GM13976 (cell line): ENCODE results near the gene PPP1R14C.

Experiments used
- DNase-seq: peaks from one replicate; pipeline ENCODE4 v3.0.0; 2012; ENCODE audit warnings: low spot score
- in situ Hi-C: fragments of 300-500 bp; cut with MboI; formaldehyde crosslinking; loops from one replicate; pipeline ENCODE4 v1.12.0; 2022; ENCODE audit warnings: low sequenced_read_pairs, mixed read lengths, inconsistent platforms; ENCODE audit not compliant: unreplicated experiment
- TF ChIP-seq, protein P1 (sequence below): IDR thresholded peaks from 2 replicates; pipeline ENCODE4 v1.5.1; 2012; ENCODE audit warnings: borderline replicate concordance, mild to moderate bottlenecking; ENCODE audit not compliant: insufficient read depth; ENCODE audit errors: extremely low read depth, missing control alignments, control extremely low read depth

Gene PPP1R14C

DNA sequence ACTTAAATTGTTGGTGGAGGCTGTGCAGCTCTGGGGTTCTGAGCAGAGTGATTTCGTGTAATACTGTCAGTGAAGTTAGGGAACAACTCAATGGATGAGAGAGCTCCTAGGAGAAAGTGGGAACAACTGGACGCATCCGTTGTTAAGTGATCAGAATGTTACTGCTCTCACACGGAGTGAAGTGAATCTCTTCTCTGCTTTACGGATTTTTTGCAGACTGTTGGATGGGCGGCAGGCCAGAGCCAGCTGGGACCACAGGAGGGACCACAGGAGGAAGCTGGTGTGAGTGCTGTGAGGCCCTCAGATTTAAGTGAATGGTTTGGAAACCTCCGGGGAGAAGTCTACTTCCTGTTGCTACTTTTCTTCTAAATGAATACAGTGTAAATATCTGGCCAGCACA, 23.7 kb upstream of the PPP1R14C start:
- DNase-seq = no peak
- in situ Hi-C loops = no loop called here
- TF ChIP-seq, protein P1, sequence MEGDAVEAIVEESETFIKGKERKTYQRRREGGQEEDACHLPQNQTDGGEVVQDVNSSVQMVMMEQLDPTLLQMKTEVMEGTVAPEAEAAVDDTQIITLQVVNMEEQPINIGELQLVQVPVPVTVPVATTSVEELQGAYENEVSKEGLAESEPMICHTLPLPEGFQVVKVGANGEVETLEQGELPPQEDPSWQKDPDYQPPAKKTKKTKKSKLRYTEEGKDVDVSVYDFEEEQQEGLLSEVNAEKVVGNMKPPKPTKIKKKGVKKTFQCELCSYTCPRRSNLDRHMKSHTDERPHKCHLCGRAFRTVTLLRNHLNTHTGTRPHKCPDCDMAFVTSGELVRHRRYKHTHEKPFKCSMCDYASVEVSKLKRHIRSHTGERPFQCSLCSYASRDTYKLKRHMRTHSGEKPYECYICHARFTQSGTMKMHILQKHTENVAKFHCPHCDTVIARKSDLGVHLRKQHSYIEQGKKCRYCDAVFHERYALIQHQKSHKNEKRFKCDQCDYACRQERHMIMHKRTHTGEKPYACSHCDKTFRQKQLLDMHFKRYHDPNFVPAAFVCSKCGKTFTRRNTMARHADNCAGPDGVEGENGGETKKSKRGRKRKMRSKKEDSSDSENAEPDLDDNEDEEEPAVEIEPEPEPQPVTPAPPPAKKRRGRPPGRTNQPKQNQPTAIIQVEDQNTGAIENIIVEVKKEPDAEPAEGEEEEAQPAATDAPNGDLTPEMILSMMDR = no peak

DNA sequence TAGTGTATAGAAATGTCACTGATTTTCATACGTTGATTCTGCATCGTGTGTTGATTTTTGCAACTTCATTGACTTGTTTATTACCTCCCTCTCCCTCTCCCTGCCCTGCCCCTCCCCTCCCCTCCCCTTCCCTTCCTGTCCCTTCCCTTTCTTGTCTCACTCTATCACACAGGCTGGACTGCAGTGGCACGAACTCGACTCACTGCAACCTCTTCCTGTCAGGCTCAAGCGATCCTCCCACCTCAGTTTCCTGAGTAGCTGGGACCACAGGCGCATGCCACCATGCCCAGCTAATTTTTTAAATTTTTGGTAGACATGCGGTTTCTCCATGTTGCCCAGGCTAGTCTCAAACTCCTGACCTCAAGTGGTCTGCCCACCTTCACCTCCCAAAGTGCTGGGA, 19.2 kb upstream of the PPP1R14C start:
- no peak for DNase-seq
- TF ChIP-seq, protein P1 = no peak
- in situ Hi-C loops = no loop called here

DNA sequence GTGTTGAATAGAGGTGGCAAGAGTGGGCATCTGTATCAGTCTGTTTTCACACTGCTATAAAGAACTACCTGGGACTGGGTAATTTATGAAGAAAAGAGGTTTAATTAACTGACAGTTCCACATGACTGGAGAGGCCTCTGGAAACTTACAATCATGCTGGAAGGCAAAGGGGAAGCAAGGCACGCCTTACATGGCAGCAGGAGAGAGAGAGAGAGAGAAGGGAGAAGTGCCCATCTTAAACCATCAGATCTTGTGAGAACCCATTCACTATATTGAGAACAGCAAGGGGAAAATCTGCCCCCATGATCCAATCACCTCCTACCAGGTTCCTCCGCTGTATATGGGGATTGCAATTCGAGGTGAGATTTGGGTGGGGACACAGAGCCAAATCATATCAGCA, 18.6 kb upstream of the PPP1R14C start:
- TF ChIP-seq, protein P1 = no peak
- in situ Hi-C loops = no loop called here
- DNase-seq = no peak

GRCh38 chr6:150126641-150127291, 16.1 kb upstream of the PPP1R14C start:
- TF ChIP-seq, protein P1 = no peak

DNA sequence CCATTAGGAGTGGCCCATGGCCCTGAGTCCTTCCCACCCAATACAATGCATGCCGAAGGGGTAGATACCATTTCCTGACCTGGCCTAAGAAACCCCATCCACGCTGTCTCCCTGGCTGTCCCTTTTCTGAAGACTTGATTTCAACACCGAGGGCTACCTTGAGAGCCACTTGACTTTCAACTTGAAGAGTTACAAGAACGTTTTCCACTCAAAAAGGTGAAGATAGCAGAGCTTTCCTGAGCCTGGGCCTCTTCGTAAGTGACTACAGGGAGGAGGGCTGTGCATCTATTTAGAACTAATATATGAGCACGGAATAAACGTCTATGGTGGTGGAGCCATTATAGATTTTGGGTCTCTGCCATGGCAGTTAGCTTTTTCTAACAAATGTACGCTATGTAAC, 14.4 kb upstream of the PPP1R14C start:
- DNase-seq = no peak
- in situ Hi-C loops = no loop called here
- TF ChIP-seq, protein P1 = no peak

More at GRCh38 chr6:150126641-150127291, 16.1 kb upstream of the PPP1R14C start:
- in situ Hi-C loops = no loop called here
- DNase-seq = no peak

DNA sequence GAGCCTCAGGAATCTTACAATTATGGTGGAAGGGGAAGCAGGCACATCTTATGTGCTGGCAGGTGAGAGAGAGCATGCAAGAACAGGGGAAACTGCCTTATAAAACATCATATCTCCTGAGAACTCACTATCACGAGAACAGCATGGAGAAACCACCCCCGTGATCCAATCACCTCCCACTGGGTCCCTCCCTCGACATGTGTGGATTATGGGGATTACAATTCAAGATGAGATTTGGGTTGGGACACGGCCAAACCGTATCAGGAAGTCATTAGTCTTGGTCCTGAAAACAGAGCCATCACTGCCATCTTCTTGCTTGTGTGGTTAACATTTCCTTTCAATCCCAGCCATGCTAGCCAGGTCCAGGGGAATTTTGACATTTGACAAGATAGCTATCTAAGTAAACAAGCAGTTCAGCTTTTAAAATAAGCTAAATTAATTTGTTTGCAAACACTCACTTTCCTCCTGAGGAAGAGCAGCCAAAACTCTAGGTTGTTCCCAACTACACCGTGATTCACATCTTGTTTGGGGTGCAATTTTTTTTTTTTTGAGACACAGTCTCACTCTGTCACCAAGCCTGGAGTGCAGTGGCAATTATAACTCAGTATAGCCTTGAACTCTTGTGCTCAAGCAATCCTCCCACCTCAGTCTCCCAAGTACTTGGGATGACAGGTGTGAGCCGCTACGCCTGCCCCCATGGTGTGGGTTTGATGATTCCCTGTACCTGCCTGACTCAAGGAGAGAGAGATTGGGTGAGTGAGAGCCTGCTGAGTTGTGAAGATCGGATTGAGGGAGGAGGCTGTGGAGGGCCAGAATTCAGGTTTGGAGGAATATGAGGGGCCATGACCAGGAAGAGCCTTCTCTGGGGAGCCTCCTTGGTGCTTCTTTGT, 13.0 kb upstream of the PPP1R14C start:
- in situ Hi-C loops = no loop called here
- DNase-seq = no peak
- TF ChIP-seq, protein P1 = no peak
